Neural progenitor cell (in vitro differentiated cells): ENCODE data around the gene ZDHHC22.
A peak's percentile ranks its signal among the peaks of the same experiment; 100 is the strongest.

Experiments
- CTCF ChIP-seq: fragments of 200-600 bp; sonication (generic); IDR thresholded peaks from 2 replicates; pipeline ENCODE4 v1.5.1; 2017; ENCODE audit warnings: antibody characterized with exemption, mild to moderate bottlenecking
- EZH2 ChIP-seq: fragments of 200-600 bp; sonication (generic); IDR thresholded peaks from 2 replicates; pipeline ENCODE4 v1.6.1; 2017; ENCODE audit warnings: antibody characterized with exemption, mild to moderate bottlenecking, moderate library complexity
- EZH2phosphoT487 ChIP-seq: fragments of 200-600 bp; sonication (generic); IDR thresholded peaks from 2 replicates; pipeline ENCODE4 v1.6.1; 2017; ENCODE audit warnings: antibody characterized with exemption

- TF ChIP-seq EZH2phosphoT487: no peak
- TF ChIP-seq CTCF: peak; percentile 21
- TF ChIP-seq EZH2: no peak
Measured at GRCh38 chr14:77151918-77152588, 10.5 kb upstream of the ZDHHC22 start.
